Measurements from ENCODE around the gene GPR162.

DNA sequence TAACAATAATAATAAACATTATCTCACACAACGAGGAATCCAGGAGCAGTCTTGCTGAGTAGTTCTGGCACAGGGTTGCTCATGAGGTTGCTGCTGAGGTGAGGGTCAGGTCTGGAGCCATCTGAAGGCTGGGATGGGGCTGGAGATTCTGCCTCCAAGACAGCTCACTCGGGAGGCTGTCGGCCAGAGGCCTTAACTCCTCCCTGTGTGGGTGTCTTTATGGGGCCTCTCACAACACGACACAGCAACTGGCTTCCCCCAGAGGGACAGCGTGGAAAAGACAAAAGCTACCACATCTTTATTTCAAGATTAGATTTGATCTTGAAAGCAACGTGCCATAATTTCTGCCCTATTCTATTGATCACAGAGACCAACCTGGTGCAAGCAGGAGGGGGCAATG, 39.5 kb upstream of the GPR162 start:
- TF ChIP-seq, protein P1, sequence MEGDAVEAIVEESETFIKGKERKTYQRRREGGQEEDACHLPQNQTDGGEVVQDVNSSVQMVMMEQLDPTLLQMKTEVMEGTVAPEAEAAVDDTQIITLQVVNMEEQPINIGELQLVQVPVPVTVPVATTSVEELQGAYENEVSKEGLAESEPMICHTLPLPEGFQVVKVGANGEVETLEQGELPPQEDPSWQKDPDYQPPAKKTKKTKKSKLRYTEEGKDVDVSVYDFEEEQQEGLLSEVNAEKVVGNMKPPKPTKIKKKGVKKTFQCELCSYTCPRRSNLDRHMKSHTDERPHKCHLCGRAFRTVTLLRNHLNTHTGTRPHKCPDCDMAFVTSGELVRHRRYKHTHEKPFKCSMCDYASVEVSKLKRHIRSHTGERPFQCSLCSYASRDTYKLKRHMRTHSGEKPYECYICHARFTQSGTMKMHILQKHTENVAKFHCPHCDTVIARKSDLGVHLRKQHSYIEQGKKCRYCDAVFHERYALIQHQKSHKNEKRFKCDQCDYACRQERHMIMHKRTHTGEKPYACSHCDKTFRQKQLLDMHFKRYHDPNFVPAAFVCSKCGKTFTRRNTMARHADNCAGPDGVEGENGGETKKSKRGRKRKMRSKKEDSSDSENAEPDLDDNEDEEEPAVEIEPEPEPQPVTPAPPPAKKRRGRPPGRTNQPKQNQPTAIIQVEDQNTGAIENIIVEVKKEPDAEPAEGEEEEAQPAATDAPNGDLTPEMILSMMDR (IDR thresholded peaks at IDR 0.05), result no peak
- no peak for TF ChIP-seq POLR2A (IDR thresholded peaks at IDR 0.05)

All from right lobe of liver (tissue), 4 donors.